ENCODE results near the gene SF3B6. TPM values are rescaled to one million over a fixed set of nuclear protein-coding genes. Genes with fewer than 3 reads are reported as not detected.

The SF3B6 gene
- total RNA-seq, 1 donor from 2014 or later, result 55.2 TPM

DNA sequence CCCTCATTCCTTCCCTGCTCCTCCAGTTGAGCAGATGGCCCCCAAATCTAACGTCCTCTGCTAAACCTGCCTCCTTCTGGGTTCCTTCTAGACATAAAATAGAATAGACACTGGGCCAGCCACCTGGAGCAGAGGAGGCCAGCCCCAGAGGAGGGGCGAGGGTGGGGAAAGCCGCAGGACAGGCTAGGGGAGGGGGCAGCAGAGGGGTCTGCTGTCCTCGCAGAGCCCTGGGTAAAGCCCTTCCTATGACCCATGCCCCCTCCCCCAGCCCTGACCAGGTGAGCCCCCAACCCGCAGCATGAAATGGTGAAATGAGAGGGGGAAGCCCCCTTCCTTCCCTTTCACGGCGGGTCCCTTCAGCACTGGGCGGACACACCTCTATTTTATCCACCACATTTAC is 58.4 kb downstream of the SF3B6 start:
- ATAC-seq, result no peak
- Histone ChIP-seq H3K4me3 (no peak overlapping the region), H3K27me3 (no peaks in the 10 kb centered on the region), H3K36me3 (no peaks in the 10 kb centered on the region), H3K27ac (no peak overlapping the region), H3K9me3 (no peaks in the 10 kb centered on the region), H3K4me1 (no peaks in the 10 kb centered on the region)
- intact Hi-C loops (cut with DNase I), result no loop called here
- DNase-seq, result no peak
- TF ChIP-seq, protein P1, sequence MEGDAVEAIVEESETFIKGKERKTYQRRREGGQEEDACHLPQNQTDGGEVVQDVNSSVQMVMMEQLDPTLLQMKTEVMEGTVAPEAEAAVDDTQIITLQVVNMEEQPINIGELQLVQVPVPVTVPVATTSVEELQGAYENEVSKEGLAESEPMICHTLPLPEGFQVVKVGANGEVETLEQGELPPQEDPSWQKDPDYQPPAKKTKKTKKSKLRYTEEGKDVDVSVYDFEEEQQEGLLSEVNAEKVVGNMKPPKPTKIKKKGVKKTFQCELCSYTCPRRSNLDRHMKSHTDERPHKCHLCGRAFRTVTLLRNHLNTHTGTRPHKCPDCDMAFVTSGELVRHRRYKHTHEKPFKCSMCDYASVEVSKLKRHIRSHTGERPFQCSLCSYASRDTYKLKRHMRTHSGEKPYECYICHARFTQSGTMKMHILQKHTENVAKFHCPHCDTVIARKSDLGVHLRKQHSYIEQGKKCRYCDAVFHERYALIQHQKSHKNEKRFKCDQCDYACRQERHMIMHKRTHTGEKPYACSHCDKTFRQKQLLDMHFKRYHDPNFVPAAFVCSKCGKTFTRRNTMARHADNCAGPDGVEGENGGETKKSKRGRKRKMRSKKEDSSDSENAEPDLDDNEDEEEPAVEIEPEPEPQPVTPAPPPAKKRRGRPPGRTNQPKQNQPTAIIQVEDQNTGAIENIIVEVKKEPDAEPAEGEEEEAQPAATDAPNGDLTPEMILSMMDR (IDR thresholded peaks at IDR 0.05), result no peak

Other genes starting within 250 kb of the SF3B6 start
- gene ATAD2B, start 149.2 kb downstream of the SF3B6 start, total RNA-seq, result 24.0 TPM
- 12.7 TPM for gene UBXN2A, start 135.9 kb downstream of the SF3B6 start, total RNA-seq
- 0.35 TPM for gene MFSD2B, start 66.2 kb downstream of the SF3B6 start, total RNA-seq
- 9.3 TPM for gene WDCP, start 28.9 kb downstream of the SF3B6 start, total RNA-seq
- 13.2 TPM for gene FKBP1B, start 26.6 kb downstream of the SF3B6 start, total RNA-seq
- 44.3 TPM for gene TP53I3, start 8.5 kb upstream of the SF3B6 start, total RNA-seq
- gene PFN4, start 47.0 kb upstream of the SF3B6 start, total RNA-seq, result 1.5 TPM
- gene FAM228B, start 47.1 kb upstream of the SF3B6 start, total RNA-seq, result 28.4 TPM
- 0.64 TPM for gene FAM228A, start 98.7 kb upstream of the SF3B6 start, total RNA-seq

Measured in upper lobe of right lung (tissue), 1 donor.